ENCODE data around the gene CECR2.
"Not testable (repeated sequence)": the region's sequence is repeated elsewhere in the genome, so short reads cannot be mapped to it uniquely, and the experiment has no call there.

CECR2 gene

DNA sequence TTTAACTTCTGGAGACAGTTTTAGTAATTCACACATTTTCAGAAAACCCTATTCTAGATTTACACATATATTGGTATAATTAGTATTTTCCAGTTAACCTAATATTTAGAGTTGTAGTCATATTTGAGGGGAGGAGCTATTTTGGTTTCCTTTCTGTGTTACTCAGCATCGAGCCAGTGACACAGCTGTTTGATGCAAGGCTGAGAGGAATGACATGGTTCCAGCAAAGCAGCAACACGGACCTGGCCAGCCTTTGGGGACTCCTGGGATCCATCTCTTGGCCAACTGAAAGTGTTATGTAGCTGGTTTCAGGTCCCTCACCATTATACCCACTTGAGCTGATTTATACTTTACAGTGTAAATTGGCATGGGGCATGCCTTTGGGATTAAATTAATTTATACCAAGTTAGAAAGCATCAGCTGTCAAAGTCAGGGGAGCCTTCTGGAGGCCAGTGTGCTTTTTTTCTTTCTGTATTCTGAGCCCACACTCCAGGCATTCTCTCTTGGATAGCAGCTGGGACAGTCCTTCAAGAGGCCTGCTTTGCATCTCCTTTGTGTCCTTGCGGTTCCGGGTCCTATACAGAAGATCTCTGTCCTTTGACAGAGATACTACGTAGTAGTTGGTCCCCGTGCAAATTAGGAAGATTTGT, 102.8 kb downstream of the CECR2 start:
- FAIRE-seq, result no peak

DNA sequence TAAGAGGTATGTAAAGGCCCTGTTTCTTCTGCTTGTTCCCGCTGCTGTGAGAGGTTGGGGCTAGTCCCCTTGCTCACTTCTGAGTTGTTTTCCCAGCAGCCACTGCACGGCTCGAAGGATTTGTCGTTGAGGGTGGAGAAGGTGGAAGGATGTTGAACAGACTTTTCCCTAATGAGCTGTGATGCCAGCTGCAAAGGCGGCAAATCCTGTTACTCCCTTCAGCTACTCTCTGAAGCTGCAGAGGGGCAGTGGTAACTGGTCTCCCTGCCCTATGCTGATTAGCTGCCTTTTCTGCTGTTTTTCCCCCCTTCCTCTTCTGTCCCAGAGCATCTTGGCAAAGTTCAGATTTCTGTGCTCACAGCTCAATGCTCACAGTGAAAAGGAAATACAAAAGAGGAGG, 103.7 kb downstream of the CECR2 start:
- no peak for FAIRE-seq

DNA sequence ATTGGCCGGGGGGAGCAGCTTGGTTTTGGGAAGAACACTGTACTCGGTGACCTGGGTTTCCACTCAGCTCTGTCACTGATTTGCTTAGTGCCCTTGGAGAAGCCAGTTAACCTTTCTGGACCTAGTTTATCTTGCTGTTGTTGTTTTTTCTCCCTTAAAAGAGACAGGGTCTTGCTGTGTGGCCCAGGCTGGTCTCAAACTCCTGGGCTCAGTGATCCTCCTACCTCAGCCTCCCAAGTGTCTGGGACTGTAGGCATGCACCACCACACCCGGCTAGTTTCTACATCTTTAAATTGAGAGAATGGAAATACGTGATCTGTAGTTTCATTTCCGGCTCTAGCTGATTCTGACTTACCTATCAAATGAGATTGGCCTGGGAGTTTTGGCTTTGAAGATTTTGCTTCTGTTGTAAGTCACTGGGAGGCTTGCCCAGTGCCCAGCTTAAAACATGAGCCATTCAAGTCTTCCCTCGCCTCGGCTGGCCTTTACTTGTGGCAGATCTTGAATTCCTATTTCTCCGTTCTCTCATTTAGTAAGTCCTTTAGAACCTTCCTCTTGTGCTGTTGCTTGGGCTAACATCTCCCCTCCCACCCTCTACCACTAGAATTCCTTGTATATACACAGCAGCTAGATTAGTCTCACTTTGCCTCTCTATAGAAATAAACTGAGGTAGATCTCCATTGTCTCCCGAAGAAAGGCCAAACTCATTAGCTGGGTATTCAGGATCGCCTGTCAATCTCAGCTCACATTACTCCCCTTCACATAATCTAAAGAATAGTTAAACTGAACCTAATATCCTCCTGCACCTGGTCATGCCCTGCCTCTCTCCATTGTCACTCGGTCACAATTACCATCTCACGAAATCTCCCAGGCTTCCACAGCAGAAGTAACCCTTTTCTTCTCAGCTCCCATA, 106.3 kb downstream of the CECR2 start:
- no peak for FAIRE-seq

DNA sequence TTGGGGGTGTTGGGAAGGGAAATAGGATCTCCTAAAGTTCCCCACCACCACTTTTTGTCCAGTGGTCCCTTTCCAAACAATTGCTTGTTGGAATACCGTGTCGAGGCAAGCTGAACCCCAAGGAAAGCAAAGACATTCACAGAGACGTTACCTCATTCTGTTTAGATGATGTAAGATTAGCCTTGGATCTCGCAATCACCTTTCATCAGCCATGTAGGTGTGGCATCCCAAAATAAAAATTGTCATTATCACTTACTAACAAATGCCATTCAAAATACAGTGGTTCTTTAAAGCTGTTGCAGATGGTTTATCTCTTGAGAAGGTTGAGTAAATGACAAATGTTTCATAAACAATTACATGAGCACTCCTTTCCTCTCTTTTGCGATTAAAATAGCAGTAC, 107.6 kb downstream of the CECR2 start:
- no peak for FAIRE-seq

DNA sequence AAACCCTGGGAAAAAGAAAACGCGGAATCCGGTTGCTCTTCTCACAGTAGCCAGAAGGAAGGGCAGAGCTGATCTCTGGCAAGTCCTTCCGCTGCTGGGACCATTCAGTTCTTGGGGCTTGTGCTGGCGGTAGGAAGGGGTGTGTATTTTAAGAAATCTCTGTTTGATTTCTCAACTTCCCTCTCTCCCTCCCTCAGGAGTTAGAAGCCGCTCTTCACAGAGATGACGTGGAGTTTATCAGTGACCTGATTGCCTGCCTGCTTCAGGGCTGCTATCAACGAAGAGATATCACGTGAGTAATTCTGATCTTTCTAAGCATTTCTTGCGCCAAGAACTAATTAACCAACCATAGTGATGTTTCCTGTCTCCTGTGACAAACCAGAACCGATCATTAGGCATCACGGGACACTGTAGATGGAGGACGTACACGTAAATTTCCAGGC, 108.2 kb downstream of the CECR2 start:
- no peak for FAIRE-seq

DNA sequence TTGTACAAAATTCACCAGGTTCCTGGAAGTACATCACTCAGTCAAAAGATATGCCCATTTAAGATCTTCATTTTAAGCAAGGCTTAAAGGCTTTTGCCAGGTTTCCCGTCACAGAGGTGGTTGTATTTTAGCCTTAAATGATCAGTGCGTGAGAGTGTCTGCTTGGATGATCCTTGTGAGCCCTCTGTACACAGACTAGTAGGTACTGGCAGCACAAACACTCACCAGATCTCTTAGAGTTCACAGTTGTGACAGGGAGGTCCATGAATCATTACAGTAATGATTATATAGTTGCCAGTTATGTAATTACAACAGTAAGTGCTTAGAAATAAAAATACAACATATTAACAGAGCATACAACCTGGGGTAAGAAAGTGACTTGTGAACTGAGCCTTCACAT, 109.9 kb downstream of the CECR2 start:
- FAIRE-seq, result no peak

DNA sequence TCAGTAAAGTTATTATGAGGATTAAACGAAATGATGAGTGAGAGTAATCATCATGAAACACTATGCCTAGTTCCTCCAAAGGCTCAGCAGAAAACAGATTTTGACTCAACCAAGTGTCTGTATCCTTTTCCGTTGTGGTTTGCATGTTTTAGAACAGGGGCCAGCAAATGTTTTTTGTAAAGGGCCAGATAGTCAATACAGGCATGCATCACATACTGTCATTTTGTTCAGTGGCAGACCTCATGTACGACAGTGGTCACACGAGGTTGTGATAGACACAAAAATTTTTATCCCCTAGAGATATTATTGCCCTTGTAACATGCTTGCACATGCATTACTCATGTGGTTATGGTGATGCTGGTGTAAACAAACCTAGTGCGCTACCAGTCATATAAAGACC, 112.2 kb downstream of the CECR2 start:
- FAIRE-seq, result no peak

DNA sequence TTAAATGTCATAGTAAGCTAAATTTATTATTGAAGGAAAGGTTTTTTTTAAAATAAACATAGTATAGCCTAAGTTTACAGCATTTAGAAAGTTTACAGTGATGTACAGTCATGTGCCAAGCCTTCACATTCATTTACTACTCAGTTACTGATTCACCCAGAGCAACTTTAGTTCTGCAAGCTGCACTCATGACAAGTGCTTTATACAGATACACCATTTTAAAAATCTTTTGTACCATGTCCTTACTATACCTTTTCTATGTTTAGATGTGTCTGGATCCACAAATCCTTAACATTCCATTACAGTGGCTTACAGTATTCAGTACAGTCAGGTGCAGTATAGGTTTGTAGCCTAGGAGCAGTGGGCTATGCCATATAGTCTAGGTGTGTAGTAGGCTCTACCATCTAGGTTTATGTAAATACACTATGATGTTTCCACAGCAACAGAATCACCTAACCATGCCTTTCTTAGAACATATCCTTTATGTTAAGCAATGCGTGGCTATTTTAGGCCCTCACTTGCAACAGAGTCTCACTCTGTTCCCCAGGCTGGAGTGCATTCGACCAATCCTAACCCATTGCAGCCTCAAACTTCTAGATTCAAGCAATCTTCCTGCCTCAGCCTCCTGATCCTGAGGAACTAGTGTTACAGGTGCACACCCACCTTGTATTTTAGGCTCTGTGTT, 114.6 kb downstream of the CECR2 start:
- no peak for FAIRE-seq

DNA sequence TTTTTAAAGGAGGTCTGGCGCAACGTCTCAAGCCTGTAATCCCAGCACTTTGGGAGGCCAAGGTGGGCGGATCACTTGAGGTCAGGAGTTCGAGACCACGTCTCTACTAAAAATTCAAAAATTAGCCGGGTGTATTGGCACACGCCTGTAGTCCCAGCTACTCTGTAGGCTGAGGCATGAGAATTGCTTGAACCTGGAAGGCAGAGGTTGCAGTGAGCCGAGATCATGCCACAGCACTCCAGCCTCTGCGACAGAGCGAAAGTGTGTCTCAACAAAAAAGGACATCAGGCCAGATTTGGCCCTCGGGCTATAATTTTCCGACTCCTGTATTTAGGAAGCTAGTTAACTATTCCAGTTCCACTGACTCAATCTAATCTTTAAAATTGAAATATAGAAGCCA, 115.3 kb downstream of the CECR2 start:
- no peak for FAIRE-seq

DNA sequence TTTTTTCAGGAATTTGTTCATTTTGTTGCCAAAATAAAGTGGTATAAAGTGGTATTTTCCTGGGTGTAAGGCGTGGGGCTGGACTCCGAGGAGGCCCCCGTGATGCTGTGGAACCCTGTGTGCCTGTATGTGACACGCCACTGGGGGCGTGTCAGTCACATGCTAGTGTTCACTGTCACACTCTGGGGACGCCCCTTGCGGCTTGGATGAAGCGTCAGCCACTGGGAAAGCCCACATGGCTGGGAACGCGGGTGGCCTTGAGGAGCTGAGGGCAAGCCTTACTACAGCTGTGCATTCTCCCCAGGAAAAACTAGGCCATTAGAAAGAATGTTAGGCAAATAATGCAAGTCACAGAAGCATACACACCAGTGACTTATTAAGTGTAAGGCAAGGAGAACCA, 117.1 kb downstream of the CECR2 start:
- no peak for FAIRE-seq

DNA sequence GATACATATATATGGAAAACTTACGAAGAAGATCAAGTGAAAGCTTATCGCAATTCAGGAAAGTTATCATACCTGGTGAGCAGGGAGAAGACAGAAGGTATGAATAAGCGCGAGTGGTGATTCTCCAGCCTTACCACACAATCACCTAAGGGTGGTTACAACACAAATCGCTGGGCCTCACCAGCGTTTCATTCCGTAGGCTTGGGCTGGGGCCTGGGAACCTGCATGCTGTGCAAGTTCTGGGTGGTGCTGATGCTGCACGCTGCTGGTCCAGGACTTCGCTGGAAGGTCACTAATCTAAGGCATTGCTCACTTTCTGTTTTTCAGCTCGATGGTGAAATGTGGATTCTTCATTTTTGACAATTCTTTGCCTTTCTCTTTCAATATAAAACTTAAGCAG, 117.5 kb downstream of the CECR2 start:
- FAIRE-seq, result no peak

DNA sequence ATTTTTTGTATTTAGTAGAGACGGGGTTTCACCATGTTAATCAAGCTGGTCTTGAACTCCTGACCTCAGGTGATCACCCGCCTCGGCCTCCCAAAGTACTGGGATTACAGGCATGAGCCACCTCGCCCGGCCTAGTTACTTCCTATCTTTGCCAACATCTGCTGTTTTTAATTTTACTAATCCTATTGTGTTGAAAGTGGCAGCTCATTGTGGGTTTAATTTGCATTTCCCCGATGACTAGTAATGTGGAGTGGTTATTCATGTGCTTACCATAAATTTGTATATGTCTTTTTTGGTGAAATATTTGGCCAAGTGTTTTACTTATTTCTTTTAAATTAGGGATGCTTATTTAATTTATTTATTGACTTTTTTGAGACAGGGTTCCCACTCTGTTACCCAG, 119.8 kb downstream of the CECR2 start:
- FAIRE-seq, result no peak

DNA sequence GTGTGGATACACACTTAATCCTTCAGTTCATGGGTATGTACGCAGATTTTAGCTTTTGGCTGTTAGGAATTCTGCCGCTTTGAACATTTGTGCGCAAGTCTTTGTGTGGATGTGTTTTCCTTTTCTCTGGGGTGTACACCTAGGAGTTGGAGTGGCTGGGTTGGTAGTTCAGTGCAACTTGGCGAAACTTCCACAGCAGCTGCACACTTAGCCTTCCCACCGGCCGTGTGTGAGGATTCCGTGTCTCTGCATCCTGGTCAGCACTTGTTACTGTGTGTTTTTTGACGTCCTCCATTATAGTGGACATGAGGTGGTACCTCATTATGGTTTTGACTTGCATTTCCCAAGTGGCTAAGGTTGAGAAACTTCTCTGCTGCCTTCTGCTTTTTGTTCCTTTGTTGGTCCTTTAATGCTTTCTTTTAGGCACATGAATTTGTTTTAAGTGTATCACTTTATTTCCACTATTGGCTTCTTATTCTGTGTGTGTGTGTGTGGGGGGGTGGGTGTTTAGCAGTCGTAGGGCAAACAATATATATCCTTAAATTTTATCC, 121.9 kb downstream of the CECR2 start:
- FAIRE-seq, result no peak

DNA sequence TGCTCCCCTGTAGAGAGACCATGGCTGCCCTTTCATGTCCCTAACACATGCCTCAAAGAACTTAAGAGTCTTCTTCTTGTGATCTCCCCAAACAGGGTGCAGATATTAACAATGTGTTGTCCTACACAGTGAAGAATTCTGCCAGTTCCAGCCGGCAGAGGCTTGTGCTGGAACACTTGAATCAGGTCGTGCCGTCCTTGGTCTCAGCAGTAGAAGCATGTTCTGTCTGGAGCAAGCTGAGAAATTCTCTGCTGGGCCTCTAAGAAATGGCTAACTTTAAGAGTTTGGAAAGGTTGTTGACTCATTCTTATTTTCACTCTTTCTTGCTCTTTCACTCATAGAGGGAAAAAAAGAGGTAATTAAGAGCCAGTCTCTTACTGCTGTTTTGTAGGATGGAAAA, 123.0 kb downstream of the CECR2 start:
- FAIRE-seq, result no peak

DNA sequence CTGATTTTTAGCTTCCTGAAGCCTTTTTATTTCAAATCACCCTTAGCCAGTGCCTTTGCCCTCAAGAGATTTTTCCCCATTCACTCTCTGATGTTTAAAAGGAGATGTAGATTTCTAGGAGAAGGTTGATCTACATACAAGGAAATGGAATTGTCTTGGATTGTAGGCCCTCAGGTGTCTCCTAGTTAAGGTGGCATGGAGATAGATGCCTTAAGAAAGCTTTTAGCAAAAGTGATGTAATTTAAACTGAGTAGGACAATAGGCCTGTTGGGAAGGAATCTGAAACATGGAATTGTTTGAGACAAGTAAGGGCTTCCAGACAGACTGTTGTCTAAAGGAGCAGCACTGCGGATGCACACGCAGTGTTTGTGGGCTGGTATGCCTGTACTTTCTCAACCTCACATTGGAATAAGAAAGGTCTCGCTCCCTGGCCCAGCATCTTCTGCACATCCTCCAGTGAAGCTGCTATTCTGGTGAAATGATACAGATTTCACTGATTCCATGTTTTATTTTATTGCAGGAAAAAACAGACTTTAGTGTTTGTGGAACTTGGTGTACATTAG, 124.2 kb downstream of the CECR2 start:
- FAIRE-seq, result no peak

DNA sequence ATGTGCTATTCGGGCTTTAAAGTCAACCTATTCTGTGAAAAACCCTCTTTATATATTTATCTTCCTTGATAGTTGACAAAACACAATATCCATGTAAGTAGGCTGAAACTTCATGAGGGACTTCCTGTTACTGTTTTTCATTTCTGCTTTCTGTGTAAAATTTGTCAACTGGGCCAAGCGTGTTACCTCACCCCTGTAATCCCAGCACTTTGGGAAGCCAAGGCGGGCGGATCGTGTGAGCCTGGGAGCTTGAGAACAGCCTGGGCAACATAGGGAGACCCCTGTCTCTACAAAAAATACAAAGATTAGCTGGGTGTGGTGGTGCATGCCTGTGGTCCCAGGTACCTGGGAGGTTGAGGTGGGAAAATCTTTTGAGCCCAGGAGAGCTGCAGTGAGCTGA, 127.6 kb downstream of the CECR2 start:
- FAIRE-seq, result no peak

DNA sequence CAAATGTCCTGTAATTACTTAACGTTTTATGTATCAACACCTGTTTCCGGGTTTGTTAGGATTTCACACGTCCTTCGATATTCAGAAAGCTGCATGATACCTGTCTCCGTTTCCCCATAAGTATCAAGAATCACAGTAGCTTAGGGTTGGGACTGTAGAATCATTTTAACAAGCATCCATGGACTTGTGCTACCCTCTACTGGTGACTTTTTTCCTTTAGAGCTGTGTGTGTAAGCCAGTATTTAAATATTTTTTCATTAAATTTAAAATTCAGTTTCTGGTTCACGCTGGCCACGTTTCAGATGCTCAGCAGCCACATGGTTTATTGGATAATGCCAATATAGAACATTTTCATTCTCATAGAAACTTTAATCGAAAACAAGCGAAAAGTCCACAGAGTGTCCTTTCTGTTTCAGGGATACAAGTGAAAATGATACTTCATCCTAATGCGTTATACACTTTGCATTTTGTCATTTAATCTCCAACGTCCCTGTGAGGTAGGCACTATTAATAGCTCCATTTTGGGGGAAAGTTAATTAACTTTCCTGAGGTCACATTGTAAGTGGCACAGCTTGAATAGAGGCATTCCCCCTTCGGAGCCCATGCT, 132.5 kb downstream of the CECR2 start:
- peak; percentile 94 for FAIRE-seq

DNA sequence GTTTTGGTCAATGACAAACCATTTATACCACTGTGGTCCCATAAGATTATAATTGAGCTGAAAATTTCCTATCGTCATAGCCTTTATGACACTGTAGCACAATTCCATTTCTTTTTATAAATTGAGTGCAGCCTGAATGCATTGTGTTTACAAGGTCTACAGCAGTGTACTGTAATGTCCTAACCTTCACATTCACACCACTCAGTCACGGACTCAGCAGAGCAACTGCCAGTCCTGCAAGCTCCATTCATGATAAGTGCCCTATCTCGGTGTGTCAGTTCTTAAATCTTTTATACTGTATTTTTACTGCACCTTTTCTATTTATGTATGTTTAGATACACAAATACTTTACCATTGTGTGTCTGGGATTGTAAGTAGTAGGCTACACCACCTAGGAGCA, 138.8 kb downstream of the CECR2 start:
- FAIRE-seq, result no peak

DNA sequence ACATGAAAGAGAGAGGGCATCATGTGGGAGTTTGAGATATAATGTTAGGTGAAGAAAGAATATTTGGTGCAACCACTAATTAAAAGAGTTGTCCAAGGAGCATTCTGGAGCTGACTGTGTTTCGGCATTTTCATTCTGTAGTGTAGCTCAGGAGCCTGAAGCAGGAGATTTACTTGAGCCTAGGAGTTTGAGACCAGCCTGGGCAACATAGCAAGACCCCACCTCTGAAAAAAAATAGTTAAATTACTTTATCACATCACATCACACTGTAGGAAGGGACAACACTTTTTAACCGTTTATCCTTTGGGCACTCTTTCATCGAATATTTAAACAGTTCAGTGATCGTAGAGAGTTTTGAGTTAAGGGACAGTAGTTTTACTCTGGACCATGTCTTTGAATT, 143.7 kb downstream of the CECR2 start:
- no peak for FAIRE-seq

DNA sequence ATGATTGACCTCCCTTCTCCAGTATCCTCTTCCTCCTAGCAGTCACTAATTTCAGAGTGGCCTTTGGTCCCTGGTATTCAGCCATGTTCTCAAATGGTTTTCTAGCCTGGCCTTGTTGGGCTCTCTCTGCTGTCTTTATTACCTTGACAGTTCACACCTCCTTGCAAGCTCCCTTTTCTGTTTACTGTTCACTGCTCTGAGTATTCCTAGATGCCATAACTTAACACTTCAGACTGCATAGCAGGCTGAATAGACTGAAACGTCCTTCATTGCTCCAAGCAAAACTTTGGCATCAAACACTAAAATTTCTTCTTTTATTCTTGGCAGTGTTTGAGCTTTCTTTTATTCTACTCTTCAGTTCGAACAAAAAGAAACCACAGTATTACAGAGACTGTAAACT, 144.4 kb downstream of the CECR2 start:
- no peak for FAIRE-seq

DNA sequence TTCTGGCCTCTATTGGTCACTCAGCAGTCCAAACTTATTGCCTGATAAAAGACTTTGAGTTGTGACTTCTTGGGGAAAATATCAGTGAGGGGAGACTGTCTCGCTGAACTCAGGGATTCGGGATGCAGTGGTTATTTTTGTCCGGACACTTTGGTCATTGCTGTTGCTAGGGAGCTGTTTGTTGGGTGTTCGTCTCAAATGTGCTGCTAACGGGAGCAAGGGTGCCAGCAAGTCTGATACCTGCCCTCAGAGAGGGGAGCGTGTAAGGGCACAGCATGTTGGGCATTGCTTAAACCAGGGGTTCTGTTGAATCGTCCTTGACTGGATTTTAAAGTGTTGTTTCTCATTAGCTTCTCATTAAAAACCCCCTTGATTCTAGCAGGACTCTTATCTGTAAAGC, 144.8 kb downstream of the CECR2 start:
- no peak for FAIRE-seq

DNA sequence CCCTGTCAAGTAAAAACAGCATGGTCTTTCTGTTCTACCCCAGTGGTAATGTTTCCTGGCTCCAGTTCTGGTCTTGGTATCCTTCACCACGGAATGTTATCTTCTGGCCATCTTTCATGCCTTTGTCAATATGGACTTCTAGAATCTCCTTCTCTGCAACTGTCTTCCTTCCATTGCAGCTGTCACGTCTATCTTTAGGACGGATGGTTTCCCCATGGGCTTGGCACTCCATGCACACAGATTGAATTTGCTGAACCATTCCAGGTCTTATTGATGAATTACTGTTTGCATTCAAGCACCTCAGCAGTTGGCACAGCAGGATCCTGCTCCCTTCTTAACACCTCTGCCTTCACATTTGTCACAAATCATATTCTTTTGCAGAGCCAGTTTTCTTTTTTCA, 149.1 kb downstream of the CECR2 start:
- FAIRE-seq, result no peak

DNA sequence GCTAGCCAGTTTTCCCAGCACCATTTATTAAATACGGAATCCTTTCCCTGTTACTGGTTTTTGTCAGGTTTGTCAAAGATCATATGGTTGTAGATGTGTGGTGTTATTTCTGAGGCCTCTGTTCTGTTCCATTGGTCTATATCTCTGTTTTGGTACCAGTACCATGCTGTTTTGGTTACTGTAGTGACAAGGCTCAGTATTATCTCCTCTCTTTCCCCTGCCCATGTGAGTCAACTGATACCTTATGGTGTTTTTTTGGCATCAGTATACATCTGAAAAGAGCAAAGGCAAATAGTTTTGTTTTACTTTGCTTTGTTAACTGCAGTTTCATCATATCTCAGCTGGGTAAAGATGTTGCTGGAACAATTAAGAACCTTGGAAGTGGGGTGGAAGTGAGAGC, 152.7 kb downstream of the CECR2 start:
- FAIRE-seq, result not testable (repeated sequence)

Measured in A204.1 (cell line).